ENCODE results near the gene E2F8. TPM values are rescaled to one million over a fixed set of nuclear protein-coding genes. Genes with fewer than 3 reads are reported as not detected.

Gene E2F8
- total RNA-seq, 4 donors from 2014 or later, result 0.34 TPM; not detected in 3

GRCh38 chr11:19201737-19202605 lies 38.8 kb downstream of the E2F8 start, which contains the start of gene CSRP3:
Gene CSRP3, minus strand, starts transcription at chr11:19201983. Its CDS starts 9,535 bp downstream, at chr11:19192448.
- no peak for TF ChIP-seq CTCF (IDR thresholded peaks at IDR 0.05; ENCODE audit: low read depth)

- TF ChIP-seq CTCF (IDR thresholded peaks at IDR 0.05; ENCODE audit: low read depth), result no peak
These were observed 40.1 kb downstream of the E2F8 start for GRCh38 chr11:19200410-19201201.

- no peak for TF ChIP-seq CTCF (IDR thresholded peaks at IDR 0.05; ENCODE audit: low read depth)
These were observed 41.0 kb downstream of the E2F8 start for GRCh38 chr11:19199771-19200170.

GRCh38 chr11:19199048-19199447 lies 41.7 kb downstream of the E2F8 start:
- TF ChIP-seq CTCF (IDR thresholded peaks at IDR 0.05; ENCODE audit: low read depth), result no peak

GRCh38 chr11:19196432-19196831 lies 44.3 kb downstream of the E2F8 start:
- TF ChIP-seq CTCF (IDR thresholded peaks at IDR 0.05; ENCODE audit: low read depth), result no peak

GRCh38 chr11:19194620-19195308 lies 46.0 kb downstream of the E2F8 start:
- TF ChIP-seq CTCF (IDR thresholded peaks at IDR 0.05; ENCODE audit: low read depth), result no peak

Data from subcutaneous adipose tissue (tissue), 4 donors.